Erythroblast (primary cell): ENCODE measurements around the gene TGIF1.

Source experiments
- GATA1 ChIP-seq: IDR thresholded peaks from 2 replicates; pipeline ENCODE4 v1.6.1; 2011; ENCODE audit warnings: low read depth, mild to moderate bottlenecking, control low read depth, low read length, moderate library complexity
- POLR2A ChIP-seq: IDR thresholded peaks from 2 replicates; pipeline ENCODE4 v1.6.1; 2011; ENCODE audit warnings: mild to moderate bottlenecking, low read length

DNA sequence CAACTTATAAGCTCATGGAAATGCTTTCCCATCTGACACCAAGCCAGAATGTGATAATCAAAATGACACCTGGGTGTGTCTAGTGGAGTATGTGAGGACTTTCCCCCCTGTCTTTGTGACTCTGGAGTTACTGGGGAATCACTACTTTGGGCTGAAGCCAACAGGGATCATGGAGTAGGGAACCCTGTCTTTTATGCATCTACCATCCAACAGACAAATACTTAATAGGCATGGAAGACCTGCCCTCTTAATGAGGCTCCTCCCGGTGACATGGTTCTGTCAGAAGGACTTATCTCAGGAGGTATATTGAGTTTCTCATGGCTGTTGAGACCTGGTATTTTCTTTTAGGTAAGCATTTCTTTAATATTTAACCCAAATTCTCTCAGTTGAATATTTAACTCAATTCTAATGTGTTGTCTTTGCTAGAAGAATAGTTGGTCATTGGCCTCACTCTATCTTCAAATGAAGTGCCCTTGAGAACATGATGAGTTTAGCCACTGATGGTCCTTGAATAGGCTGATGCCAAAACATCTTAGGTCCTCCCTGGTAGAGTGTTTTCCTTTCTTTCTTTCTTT lies 42.1 kb downstream of the TGIF1 start:
- no peak for TF ChIP-seq POLR2A
- TF ChIP-seq GATA1 = no peak
